Measurements from ENCODE around the gene DVL2.
A peak's percentile ranks its signal among the peaks of the same experiment; 100 is the strongest.

The DVL2 gene

GRCh38 chr17:7177191-7177953 lies 56.9 kb downstream of the DVL2 start:
- peak overlapping the region; percentile 9; the same call in 1 of the 2 replicates for H3K4me3 ChIP-seq (replicated peaks; ENCODE audit: insufficient read depth, low read length)
- H3K27ac ChIP-seq (replicated peaks) = no peak overlapping the region
- peak in 1 of 2 experiments; percentile 40 for DNase-seq (ENCODE audit: low read depth in 1 of 2, low spot score in 1 of 2)

DNA sequence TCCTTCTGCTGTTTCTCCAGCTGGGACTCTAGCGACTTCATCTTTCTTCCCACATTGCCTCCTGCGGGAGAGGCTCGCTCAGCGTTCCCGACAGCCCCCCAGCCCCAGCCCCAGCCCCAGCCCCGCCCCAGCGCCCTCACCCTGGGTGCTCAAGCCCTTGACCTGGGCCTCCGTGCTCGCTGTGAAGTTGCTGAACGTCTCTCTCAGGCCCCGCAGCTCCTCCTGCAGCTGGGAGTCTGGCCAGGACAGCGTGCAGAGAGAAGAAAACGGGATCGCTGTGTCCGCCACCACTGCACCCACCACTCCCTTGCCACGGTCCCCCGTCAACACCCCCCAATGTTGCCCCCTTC lies 57.5 kb downstream of the DVL2 start:
- DNase-seq (ENCODE audit: low read depth in 1 of 2, low spot score in 1 of 2) = no peak
- no peak overlapping the region for H3K4me3 ChIP-seq (replicated peaks; ENCODE audit: insufficient read depth, low read length)
- H3K27ac ChIP-seq (replicated peaks) = no peak overlapping the region
- TF ChIP-seq, protein P1, sequence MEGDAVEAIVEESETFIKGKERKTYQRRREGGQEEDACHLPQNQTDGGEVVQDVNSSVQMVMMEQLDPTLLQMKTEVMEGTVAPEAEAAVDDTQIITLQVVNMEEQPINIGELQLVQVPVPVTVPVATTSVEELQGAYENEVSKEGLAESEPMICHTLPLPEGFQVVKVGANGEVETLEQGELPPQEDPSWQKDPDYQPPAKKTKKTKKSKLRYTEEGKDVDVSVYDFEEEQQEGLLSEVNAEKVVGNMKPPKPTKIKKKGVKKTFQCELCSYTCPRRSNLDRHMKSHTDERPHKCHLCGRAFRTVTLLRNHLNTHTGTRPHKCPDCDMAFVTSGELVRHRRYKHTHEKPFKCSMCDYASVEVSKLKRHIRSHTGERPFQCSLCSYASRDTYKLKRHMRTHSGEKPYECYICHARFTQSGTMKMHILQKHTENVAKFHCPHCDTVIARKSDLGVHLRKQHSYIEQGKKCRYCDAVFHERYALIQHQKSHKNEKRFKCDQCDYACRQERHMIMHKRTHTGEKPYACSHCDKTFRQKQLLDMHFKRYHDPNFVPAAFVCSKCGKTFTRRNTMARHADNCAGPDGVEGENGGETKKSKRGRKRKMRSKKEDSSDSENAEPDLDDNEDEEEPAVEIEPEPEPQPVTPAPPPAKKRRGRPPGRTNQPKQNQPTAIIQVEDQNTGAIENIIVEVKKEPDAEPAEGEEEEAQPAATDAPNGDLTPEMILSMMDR (IDR thresholded peaks at IDR 0.05; ENCODE audit: insufficient read depth, low read length) = no peak
- TF ChIP-seq POLR2AphosphoS5 (IDR thresholded peaks at IDR 0.05; ENCODE audit: low read depth) = no peak
- no peak for TF ChIP-seq REST (IDR thresholded peaks at IDR 0.05; ENCODE audit: insufficient replicate concordance, low read depth)
- TF ChIP-seq GABPA (IDR thresholded peaks at IDR 0.05; ENCODE audit: low read depth) = no peak
- TF ChIP-seq SPI1 (IDR thresholded peaks at IDR 0.05; ENCODE audit: borderline replicate concordance, low read depth) = no peak
- no peaks in the 10 kb centered on the region for H3K27me3 ChIP-seq (ENCODE audit: insufficient read depth, poor library complexity, severe bottlenecking)

More at GRCh38 chr17:7177191-7177953, 56.9 kb downstream of the DVL2 start:
- TF ChIP-seq, protein P1 (IDR thresholded peaks at IDR 0.05; ENCODE audit: insufficient read depth, low read length) = peak; percentile 57
- no peak for TF ChIP-seq REST (IDR thresholded peaks at IDR 0.05; ENCODE audit: insufficient replicate concordance, low read depth)
- no peaks in the 10 kb centered on the region for H3K27me3 ChIP-seq (ENCODE audit: insufficient read depth, poor library complexity, severe bottlenecking)

DNA sequence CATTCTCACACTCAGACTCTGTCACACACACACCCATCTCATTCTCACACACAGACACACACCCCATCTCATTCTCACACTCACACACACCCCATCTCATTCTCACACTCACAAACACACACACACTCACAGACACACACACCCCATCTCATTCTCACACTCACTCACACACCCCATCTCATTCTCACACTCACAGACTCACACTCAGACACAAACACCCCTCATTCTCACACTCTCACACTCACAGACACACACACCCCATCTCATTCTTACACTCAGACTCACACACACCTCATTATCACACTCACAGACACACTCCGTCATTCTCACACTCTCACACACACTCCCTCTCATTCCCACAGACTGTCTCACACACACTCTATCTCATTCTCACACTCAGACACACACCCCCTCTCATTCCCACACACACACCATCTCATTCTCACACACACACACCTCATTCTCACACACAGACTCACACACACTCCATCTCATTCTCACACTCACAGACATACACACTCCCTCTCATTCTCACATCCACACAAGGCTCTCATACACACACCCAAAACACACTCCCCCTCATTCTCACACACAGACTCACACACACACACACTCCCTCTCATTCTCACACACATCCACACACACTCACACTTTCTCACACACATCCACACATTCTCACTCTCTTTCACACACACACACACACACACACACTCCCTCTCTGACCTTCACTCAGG lies 58.0 kb downstream of the DVL2 start:
- no peak overlapping the region for H3K4me3 ChIP-seq (replicated peaks; ENCODE audit: insufficient read depth, low read length)

More for the DNA sequence above, 58.0 kb downstream of the DVL2 start:
- DNase-seq (ENCODE audit: low read depth in 1 of 2, low spot score in 1 of 2) = no peak
- H3K27me3 ChIP-seq (ENCODE audit: insufficient read depth, poor library complexity, severe bottlenecking) = no peaks in the 10 kb centered on the region
- no peak for TF ChIP-seq SPI1 (IDR thresholded peaks at IDR 0.05; ENCODE audit: borderline replicate concordance, low read depth)
- TF ChIP-seq, protein P1 (IDR thresholded peaks at IDR 0.05; ENCODE audit: insufficient read depth, low read length) = no peak
- no peak for TF ChIP-seq GABPA (IDR thresholded peaks at IDR 0.05; ENCODE audit: low read depth)
- no peak for TF ChIP-seq REST (IDR thresholded peaks at IDR 0.05; ENCODE audit: insufficient replicate concordance, low read depth)
- no peak for TF ChIP-seq POLR2AphosphoS5 (IDR thresholded peaks at IDR 0.05; ENCODE audit: low read depth)
- no peak overlapping the region for H3K27ac ChIP-seq (replicated peaks)

Data from HL-60 (cell line).